Stimulated activated CD4-positive, alpha-beta T cell treated with anti-CD3 and anti-CD28 coated beads, TNF-alpha, amount 100 ng/mL, for 24 hours (primary cell): ENCODE measurements around the gene RGS11.
A peak's percentile ranks its signal among the peaks of the same experiment; 100 is the strongest.
"Not testable (repeated sequence)": the region's sequence is repeated elsewhere in the genome, so short reads cannot be mapped to it uniquely, and the experiment has no call there.

Source experiments
- DNase-seq, 3 experiments: peaks; one replicate each; pipeline ENCODE4 v3.0.0-alpha.2; 2020; ENCODE audit warnings: low read depth in 3 of 3

RGS11 gene

GRCh38 chr16:263182-263774, 12.5 kb downstream of the RGS11 start:
- DNase-seq, result no peak

DNA sequence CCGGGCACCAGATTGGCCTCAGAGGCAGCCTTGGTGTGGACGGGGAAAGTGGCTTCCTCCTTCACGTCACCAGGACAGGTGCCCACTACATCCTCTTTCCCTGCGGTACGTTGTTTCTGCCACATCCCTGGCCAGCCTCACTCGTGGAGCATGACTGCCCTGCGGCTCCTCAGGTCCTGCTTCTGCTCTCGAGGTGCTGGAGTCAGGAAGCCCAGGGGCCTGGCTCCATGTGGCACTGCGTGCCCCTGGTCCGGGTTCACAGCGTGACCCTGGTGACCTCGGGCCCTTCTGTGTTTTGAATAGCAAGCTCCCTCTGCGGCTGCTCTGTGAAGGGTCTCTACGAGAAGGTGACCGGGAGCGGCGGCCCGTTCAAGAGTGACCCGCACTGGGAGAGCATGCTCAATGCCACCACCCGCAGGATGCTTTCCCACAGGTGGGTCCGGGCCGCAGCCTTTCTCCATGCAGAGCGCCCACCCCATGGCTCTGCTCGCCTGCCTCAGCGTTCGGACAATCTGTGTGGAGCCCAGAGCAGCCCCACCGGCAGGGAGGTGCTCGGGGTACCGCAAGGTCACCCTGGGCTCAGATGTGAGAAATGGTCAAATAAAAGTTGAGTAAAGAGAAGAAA, 13.5 kb downstream of the RGS11 start:
- no peak for DNase-seq

DNA sequence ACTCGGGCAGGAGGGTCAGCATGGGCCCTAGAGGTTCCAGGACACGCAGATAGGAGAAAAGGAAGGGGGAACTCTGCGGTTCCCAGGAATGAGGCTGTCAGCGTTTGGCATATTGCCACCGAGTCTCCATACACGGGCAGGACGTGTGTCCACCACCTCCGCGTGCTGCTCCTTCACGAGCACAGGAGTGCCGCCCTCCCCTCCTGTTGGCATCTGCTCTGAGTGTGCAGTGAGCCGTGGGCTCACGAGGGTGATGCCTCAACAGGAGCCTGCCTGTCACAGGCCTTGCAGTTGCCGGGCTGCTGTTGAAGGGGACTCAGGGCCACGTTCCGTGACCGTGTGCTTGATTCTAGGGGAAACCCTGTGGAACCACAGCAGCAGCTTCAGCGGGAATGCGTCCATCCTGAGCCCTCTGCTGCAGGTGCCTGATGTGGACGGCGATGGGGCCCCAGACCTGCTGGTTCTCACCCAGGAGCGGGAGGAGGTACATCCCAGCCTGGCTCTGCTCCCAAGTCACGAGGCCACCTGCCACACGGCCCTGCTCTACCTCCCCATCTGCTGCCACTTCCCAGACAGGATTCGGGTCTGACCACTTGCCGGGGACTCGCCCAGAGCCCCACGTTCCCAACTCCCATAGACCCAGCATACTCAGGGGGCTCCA, 14.6 kb downstream of the RGS11 start:
- no peak for DNase-seq

- no peak for DNase-seq
Measured at GRCh38 chr16:260326-260725, 15.4 kb downstream of the RGS11 start.

GRCh38 chr16:259814-260253, 15.9 kb downstream of the RGS11 start:
- no peak for DNase-seq

DNA sequence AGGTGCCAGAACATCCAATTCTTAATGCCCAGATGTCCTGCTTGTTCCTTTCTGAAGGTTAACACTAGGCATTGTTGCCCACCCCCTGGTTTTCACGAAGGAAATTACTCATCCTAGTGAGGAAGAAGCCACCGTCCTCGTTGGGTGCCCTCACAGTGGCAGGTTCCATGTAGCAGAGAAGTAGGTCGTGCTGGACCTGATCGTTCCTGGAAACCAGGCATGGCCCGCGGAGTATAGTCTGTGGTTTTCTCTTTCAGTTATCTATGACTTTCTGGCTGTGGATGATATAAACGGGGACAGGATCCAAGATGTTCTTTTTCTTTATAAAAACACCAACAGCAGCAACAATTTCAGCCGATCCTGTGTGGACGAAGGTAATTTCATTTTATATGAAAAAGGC, 16.5 kb downstream of the RGS11 start:
- no peak for DNase-seq

DNA sequence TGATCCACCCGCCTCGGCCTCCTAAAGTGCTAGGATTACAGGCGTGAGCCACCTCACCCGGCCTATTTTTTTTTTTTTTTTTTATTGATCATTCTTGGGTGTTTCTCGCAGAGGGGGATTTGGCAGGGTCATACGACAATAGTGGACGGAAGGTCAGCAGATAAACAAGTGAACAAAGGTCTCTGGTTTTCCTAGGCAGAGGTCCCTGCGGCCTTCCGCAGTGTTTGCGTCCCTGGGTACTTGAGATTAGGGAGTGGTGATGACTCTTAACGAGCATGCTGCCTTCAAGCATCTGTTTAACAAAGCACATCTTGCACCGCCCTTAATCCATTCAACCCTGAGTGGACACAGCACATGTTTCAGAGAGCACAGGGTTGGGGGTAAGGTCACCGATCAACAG, 17.7 kb downstream of the RGS11 start:
- DNase-seq, result not testable (repeated sequence)

- DNase-seq, result no peak
Measured at GRCh38 chr16:255183-255582, 20.6 kb downstream of the RGS11 start.

DNA sequence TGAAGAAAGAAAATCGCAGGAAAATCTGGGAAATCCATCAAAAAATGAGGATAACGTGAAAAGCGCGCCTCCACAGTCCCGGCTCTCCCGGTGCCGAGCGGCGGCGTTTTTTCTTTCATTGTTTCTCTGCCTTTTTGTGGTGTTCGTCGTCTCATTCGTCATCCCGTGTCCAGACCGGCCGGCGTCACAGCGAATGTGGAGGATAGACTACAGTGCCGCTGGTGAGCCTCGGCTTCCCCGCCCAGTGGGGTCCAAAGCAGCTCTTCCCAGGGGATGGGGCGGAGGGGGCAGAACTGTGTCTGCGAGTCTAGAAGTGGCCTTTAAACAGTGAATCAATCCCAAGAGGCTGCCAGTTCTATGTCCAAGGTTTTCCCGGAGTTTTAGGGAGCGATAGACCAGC, 21.3 kb downstream of the RGS11 start:
- DNase-seq, result no peak

DNA sequence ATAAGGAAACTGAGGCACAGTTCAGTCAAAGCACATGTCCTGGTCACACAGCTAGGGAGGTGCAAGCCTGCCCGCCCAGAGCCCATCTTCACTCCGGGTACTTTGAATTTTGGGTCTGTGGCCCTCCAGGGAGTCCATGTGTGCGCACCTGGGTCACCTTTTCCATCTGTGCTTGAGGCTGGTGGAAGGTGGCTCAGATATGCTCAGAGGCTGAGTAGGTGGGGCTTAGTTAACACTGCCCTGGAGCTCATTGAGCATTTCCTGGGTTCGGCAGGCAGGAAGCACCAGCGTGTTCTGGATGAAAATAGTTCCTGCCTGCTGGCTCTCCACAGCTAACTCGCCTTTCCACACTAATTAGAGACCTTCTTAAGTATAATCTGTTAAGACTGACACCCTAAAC, 21.9 kb downstream of the RGS11 start:
- no peak for DNase-seq

DNA sequence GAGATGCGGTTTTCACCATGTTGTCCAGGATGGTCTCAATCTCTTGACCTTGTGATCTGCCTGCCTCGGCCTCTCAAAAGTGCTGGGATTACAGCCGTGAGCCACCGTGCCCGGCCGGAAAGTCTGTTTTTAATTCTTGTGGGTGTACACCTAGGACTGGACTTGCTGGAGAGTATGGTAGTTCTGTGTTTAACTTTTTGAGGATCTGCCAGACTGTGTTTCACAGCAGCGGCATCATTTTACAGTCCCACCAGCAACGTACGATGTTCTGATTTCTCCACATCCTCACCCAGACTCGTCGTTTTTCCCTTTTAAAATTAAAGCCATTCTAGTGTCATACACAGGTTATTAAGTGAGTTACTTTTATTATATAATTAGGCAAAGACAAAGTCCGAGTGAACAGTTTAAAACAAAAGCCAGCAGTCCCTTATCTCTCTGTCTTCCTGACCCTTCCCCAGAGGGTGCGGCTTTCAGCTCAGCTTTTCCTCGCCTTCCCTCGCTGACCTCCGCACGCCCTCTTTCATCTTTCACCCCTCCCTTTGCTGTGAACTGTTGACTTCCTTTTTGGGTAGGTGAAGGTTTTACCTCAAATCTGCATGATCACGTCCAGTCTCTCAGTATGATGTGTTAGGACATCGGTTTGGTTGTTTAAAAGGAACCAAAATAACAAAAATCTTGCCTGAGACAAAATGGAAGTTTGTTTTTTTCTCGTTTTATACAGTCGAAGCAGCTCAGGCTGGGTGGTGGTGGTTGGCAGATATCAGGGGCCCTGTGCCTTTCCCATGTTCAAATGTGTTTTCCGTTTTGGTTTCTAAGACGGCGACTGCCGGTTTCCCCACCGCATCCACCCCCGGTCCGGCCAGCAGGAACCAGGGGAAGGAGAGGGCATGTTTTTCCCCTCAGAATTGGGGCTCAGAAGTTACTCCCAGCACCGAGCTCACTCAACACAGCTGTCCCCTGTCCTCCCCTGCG, 23.1 kb downstream of the RGS11 start:
- no peak for DNase-seq

DNA sequence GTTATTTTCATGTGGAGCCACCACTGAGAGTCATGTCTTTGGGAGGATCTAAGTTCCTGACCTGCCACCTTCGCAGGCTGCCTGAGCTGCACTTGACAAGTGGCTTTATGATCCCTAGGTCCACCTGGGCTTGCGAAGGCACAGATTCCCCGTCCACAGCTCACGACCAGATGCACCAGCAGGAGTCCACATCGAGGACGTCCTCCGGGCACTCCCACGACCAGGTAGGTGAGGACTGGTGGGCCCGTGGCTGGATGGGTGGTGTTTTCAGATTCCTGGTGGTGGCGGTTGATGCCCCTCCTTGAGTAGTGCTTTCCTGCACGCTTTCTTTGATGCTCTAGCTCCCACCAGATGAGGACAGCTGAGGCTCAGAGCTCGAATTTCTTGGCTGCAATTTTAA, 26.3 kb downstream of the RGS11 start:
- no peak for DNase-seq

DNA sequence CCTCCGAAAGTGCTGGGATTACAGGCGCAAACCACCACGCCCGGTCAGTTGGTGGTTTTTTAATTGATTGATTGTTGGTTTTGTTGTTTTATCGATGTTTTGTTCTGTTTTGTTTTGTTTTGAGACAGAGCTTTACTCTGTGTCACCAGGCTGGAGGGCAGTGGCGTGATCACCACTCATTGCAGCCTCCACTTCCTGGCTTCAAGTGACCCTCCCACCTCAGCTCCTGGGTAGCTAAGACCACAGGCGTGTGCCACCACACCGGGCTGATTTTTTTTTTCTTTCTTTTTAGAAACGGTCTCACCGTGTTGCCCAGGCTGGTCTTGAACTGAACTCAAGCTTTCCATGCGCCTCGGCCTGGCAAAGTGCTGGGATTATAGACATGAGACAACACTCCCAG, 28.7 kb downstream of the RGS11 start:
- DNase-seq, result no peak

DNA sequence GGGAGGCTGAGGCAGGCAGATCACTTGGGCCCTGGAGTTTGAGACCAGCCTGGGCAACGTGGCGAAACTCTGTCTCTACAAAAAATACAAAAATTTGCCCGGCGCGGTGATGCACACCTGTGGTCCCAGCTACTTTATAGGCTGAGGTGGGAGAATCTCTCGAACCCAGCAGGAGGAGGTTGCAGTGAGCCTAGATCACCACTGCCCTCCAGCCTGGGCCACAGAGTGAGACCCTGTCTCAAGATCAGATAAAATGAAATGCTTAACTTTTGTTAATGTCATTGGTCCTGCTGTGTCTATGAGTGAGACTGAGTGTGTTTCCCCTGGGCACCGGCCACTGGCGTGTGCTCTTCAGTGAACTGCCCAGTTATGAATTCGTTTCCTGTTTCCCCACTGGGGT, 30.6 kb downstream of the RGS11 start:
- no peak for DNase-seq

DNA sequence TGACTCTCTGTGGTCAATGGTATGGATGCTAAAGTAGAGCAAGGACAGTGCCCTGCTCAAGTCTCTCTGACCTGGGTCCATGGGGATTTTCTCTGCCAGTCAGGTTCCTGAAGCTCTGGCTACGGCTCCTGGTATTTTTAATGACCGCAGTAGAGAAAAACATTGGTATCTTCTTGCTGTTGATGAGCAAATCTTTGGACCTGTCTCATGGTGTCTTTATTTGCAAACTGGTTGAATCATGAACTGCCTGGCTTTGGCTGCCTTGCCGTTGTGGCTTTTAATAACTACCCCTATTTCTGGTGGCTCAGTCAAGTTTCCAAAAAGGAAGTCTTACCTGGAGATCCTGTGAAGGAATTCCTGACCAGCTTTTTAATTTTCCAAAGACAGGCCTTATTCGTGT, 32.4 kb downstream of the RGS11 start:
- DNase-seq, result no peak

GRCh38 chr16:242281-242680, 33.5 kb downstream of the RGS11 start:
- no peak for DNase-seq

DNA sequence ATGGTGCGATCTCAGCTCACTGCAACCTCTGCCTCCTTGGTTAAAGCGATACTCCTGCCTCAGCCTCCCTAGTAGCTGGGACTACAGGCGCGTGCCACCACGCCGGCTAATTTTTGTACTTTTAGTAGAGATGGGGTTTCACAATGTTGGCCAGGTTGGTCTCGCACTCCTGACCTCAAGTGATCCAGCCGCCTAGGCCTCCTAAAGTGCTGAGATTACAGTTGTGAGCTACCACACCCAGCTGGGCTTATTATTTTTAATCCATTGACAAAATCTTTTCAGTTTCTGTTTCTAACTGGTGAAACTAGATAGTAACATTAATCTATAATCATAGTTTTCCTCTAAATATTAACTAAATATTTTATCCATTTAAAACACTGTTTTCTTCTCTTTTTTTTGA, 35.2 kb downstream of the RGS11 start:
- DNase-seq, result no peak

GRCh38 chr16:239948-240277, 35.8 kb downstream of the RGS11 start:
- DNase-seq, result no peak

GRCh38 chr16:234468-235305, 41.1 kb downstream of the RGS11 start, which contains the start of gene FAM234A:
FAM234A (plus strand) TSS chr16:234821; CDS start chr16:254414, 19,593 bp downstream.
- peak; percentile 88 to 93 (median 91) for DNase-seq

DNA sequence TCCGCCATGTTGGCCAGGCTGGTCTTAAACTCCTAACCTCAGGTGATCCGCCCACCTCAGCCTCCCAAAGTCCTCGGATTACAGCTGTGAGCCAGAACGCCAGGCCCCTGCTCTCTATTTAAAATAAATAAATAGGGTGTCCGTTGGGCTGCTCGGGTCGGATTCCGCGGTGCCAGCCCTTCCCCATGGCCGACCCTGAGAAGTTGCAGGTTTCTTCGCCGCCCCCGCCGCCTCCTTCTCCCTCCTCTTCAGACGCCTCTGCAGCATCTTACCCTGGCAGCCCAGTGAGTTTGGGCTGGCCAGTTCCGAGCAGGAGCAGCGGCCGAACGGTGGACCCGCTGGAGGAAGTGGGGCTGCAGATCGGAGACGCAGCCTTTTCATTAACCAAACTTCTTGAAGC, 44.8 kb downstream of the RGS11 start:
- DNase-seq, result no peak

- DNase-seq, result not testable (repeated sequence)
Measured at GRCh38 chr16:230351-230750, 45.4 kb downstream of the RGS11 start.
